ENCODE measurements around the gene HMGN4. TPM values are rescaled to one million over a fixed set of nuclear protein-coding genes. Genes with fewer than 3 reads are reported as not detected.

The HMGN4 gene
- total and polyA plus RNA-seq, 9 of the 15 experiments (the other 6 are each of a cell fraction or from before 2014, with no cell fraction given) = 35.4 to 134 (median 94.1) TPM

GRCh38 chr6:26553635-26554446, 15.7 kb downstream of the HMGN4 start (continued):
- TF ChIP-seq HIVEP1 (CRISPR knock-in tag; IDR thresholded peaks at IDR 0.05) (no peak), NRF1 (conservative IDR thresholded peaks at IDR 0.05 in 1 of 2, IDR thresholded peaks at IDR 0.05 in 1 of 2) (no peak), SMARCA5 (IDR thresholded peaks at IDR 0.05) (0 out of 2 replicates have a peak, but pooled peaks have one; percentile 12), ZNF277 (CRISPR knock-in tag; IDR thresholded peaks at IDR 0.05; ENCODE audit: borderline replicate concordance) (no peak), DIDO1 (tag; IDR thresholded peaks at IDR 0.05; ENCODE audit: low read depth) (no peak), ZNF23 (CRISPR knock-in tag; IDR thresholded peaks at IDR 0.05) (no peak), ZHX1 (conservative IDR thresholded peaks at IDR 0.05; ENCODE audit: low read length) (0 out of 2 replicates have a peak, but pooled peaks have one; percentile 61), ASH1L (IDR thresholded peaks at IDR 0.05; ENCODE audit: borderline replicate concordance, low read depth, partially characterized antibody) (no peak), FOXP1 (CRISPR knock-in tag; IDR thresholded peaks at IDR 0.05) (0 out of 2 replicates have a peak, but pooled peaks have one; percentile 12), ZNF175 (CRISPR knock-in tag; IDR thresholded peaks at IDR 0.05; ENCODE audit: low read depth) (no peak), ZNF3 (CRISPR knock-in tag; IDR thresholded peaks at IDR 0.05) (no peak), REST (IDR thresholded peaks at IDR 0.05; ENCODE audit: borderline replicate concordance) (no peak), REST (CRISPR knock-in tag; IDR thresholded peaks at IDR 0.05; ENCODE audit: low read depth) (no peak), ESRRA (IDR thresholded peaks at IDR 0.05; ENCODE audit: borderline replicate concordance, low read depth) (peak; percentile 62), TCF3 (CRISPR knock-in tag; IDR thresholded peaks at IDR 0.05) (no peak; the same call in 1 of the 2 replicates), GABPA (tag; conservative IDR thresholded peaks at IDR 0.05; ENCODE audit: low read depth) (0 out of 2 replicates have a peak, but pooled peaks have one; percentile 1)

Measured in K562 (cell line).